Chondrocyte (in vitro differentiated cells): ENCODE results near the gene MTHFD1L. TPM values are rescaled to one million over a fixed set of nuclear protein-coding genes. Genes with fewer than 3 reads are reported as not detected.

Experiments
- DNase-seq: peaks from one replicate; pipeline ENCODE4 v3.0.0; 2021; ENCODE audit warnings: mixed read lengths, low spot score
- H3K27ac Mint-ChIP-seq: one replicate; pipeline ENCODE4 v1.8.0; 2021; ENCODE audit warnings: mild to moderate bottlenecking, moderate library complexity, mixed read lengths; ENCODE audit not compliant: unreplicated experiment
- H3K27me3 Mint-ChIP-seq: 2 replicates; pipeline ENCODE4 v1.8.0; 2021; ENCODE audit warnings: low read depth, mixed read lengths
- H3K36me3 Mint-ChIP-seq: 2 replicates; pipeline ENCODE4 v1.8.0; 2021; ENCODE audit warnings: low read depth, mixed read lengths
- H3K4me1 Mint-ChIP-seq: 2 replicates; pipeline ENCODE4 v1.8.0; 2021; ENCODE audit warnings: low read depth, mild to moderate bottlenecking, mixed read lengths
- H3K4me3 Mint-ChIP-seq: one replicate; pipeline ENCODE4 v1.8.0; 2021; ENCODE audit warnings: mild to moderate bottlenecking, moderate library complexity, mixed read lengths; ENCODE audit not compliant: unreplicated experiment
- H3K9me3 Mint-ChIP-seq: 2 replicates; pipeline ENCODE4 v1.8.0; 2021; ENCODE audit warnings: low read depth, mixed read lengths
- CTCF ChIP-seq: fragments of 200-600 bp; sonication (generic); IDR thresholded peaks from 2 replicates; pipeline ENCODE4 v1.5.0; 2021; ENCODE audit warnings: antibody characterized with exemption, mild to moderate bottlenecking, moderate library complexity
- total RNA-seq: library from RNA; stranded (reverse); gene quantifications from 3 replicates; pipeline ENCODE4 v1.2.1, GENCODE V29; 2021

Gene MTHFD1L
- total RNA-seq, 1 donor from 2014 or later = 93.7 TPM

DNA sequence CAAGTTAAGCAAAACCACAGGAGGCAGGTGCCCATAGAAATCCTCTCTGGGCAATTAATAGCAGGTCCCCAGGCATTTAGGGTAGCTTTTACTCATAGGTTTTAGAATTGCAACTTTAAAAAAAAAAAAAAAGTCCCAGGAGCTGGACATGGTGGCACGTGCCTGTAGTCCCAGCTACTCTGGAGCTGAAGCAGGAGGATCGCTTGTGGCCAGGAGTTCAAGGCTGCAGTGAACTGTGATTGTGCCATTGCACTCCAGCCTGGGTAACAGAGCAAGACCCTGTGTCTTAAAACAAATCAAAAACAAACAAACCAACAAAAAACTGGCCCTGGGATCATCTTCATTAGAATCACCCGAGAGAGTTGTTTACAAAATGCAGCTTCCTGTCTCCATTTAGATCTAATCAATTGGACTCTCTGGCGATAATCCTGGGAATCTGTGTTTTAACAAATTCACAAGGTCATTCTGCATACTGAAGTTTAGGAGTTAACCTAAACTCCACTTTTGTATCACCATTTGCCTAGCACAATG lies 242.5 kb downstream of the MTHFD1L start:
- H3K4me3 Mint-ChIP-seq = no peak overlapping the region
- peaks cover 7% of the 10 kb centered on the region for H3K36me3 Mint-ChIP-seq
- H3K4me1 Mint-ChIP-seq = peaks cover 14% of the 10 kb centered on the region
- no peaks in the 10 kb centered on the region for H3K9me3 Mint-ChIP-seq
- TF ChIP-seq CTCF = no peak
- H3K27me3 Mint-ChIP-seq = no peaks in the 10 kb centered on the region
- no peak overlapping the region for H3K27ac Mint-ChIP-seq
- no peak for DNase-seq

GRCh38 chr6:151108548-151108947 lies 243.0 kb downstream of the MTHFD1L start:
- Mint-ChIP-seq H3K4me1 (peaks cover 14% of the 10 kb centered on the region), H3K27ac (no peak overlapping the region), H3K27me3 (no peaks in the 10 kb centered on the region), H3K4me3 (no peak overlapping the region), H3K9me3 (no peaks in the 10 kb centered on the region), H3K36me3 (peaks cover 5% of the 10 kb centered on the region)
- TF ChIP-seq CTCF = no peak
- no peak for DNase-seq

- no peaks in the 10 kb centered on the region for H3K27me3 Mint-ChIP-seq
- peaks cover 14% of the 10 kb centered on the region for H3K4me1 Mint-ChIP-seq
- no peak for TF ChIP-seq CTCF
- no peak overlapping the region for H3K4me3 Mint-ChIP-seq
- no peak for DNase-seq
- no peaks in the 10 kb centered on the region for H3K9me3 Mint-ChIP-seq
- H3K36me3 Mint-ChIP-seq = peaks cover 2% of the 10 kb centered on the region
- H3K27ac Mint-ChIP-seq = peak overlapping the region; percentile 78
Measured at GRCh38 chr6:151109361-151109760, 243.9 kb downstream of the MTHFD1L start.

DNA sequence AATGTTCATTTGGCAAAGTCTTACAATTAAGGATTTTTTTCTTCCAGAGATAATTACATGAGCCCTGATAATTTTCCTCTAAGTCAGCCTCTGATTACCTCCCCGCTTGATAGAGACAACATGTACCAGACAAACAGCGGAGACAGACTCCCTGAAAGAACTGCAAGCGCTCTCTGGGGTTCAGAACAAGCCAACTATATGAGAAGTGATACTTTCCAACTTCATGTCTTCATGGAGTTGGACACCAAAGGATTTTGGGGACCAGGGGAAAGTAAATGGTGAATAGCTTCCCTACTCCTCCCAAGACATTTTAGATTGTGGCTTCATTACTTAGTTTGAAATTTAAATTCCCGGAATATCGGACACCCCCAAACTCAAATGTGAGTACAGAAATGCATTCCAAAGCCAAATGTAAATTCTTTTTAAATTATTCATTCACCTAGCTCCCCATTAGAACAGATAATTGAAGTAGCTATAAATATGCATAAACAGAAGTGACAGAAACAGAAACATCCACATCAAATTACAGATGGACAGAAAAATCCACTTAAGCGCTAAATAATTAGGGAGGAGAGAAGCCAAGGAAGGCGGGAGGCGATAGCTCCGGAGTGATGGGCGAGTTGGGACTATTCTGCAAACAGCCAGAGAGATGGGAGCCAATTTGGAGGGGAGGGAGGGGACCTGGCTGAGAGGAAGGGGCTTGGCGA lies 244.5 kb downstream of the MTHFD1L start:
- H3K9me3 Mint-ChIP-seq = no peaks in the 10 kb centered on the region
- no peak overlapping the region for H3K4me3 Mint-ChIP-seq

DNA sequence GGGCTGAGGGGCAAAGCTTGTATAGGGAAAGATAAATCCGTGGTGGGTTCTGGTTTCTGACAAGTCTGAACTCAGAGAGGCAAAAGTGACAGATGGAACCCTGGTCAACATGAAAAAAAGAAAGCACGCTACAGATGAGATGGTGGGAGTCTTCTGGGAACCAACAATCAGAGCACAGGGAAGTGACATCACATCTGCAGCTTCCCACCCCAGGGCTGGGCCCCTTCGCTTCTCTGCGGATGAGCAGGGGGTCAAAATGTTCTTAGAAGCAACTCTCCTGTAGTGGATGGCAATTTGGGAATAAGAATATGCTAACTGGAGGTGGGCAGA lies 245.0 kb downstream of the MTHFD1L start:
- no peak for TF ChIP-seq CTCF
- Mint-ChIP-seq H3K27me3 (no peaks in the 10 kb centered on the region), H3K27ac (no peak overlapping the region), H3K4me3 (no peak overlapping the region), H3K36me3 (no peaks in the 10 kb centered on the region), H3K9me3 (no peaks in the 10 kb centered on the region), H3K4me1 (peaks cover 14% of the 10 kb centered on the region)
- no peak for DNase-seq

More for the DNA sequence above, 244.5 kb downstream of the MTHFD1L start:
- TF ChIP-seq CTCF = no peak
- Mint-ChIP-seq H3K27me3 (no peaks in the 10 kb centered on the region), H3K27ac (no peak overlapping the region), H3K4me1 (peaks cover 14% of the 10 kb centered on the region), H3K36me3 (peaks cover under 1% of the 10 kb centered on the region)
- no peak for DNase-seq
